Islet of Langerhans (tissue), 1 donor: ENCODE measurements around the gene PCDHA10.
"Not testable (repeated sequence)": the region's sequence is repeated elsewhere in the genome, so short reads cannot be mapped to it uniquely, and the experiment has no call there.

ENCODE experiments used
- FAIRE-seq: peaks from one replicate; lab custom pipeline; 2011; peaks lifted over from hg19 to GRCh38; lab: Jason Lieb, UNC

The PCDHA10 gene

DNA sequence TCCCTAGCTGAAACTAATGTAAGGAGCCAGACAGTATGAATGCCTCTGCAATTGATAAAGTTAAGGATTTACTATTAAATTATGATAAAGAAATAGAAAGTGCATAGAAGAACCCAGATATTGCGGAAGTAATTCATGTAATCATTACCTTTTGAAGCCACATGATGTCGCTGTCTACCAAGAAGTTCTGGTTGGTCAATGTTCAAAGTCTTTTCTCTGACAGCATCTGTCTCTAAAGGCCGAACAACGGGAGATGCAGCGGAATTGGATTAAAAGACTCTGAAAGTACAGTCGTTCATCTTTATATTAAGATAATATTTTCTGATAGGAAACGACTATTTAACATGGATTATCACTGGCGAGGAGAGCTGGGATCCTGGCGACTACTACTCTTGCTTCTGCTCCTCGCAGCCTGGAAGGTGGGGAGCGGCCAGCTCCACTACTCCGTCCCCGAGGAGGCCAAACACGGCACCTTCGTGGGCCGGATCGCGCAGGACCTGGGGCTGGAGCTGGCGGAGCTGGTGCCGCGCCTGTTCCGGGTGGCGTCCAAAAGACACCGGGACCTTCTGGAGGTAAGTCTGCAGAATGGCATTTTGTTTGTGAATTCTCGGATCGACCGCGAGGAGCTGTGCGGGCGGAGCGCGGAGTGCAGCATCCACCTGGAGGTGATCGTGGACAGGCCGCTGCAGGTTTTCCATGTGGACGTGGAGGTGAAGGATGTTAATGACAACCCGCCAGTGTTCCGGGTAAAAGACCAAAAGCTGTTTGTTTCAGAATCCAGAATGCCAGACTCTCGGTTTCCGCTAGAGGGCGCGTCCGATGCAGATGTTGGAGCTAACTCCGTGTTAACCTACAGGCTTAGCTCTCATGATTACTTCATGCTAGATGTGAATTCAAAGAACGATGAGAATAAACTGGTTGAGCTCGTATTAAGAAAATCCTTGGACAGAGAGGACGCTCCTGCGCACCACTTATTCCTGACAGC, 14.4 kb upstream of the PCDHA10 start, which contains the start of gene PCDHA8:
TSS of gene PCDHA8 (plus strand) at position 210 of the 985 bp plus-strand sequence. CDS start at position 345, 135 bp downstream.
- FAIRE-seq, result no peak

DNA sequence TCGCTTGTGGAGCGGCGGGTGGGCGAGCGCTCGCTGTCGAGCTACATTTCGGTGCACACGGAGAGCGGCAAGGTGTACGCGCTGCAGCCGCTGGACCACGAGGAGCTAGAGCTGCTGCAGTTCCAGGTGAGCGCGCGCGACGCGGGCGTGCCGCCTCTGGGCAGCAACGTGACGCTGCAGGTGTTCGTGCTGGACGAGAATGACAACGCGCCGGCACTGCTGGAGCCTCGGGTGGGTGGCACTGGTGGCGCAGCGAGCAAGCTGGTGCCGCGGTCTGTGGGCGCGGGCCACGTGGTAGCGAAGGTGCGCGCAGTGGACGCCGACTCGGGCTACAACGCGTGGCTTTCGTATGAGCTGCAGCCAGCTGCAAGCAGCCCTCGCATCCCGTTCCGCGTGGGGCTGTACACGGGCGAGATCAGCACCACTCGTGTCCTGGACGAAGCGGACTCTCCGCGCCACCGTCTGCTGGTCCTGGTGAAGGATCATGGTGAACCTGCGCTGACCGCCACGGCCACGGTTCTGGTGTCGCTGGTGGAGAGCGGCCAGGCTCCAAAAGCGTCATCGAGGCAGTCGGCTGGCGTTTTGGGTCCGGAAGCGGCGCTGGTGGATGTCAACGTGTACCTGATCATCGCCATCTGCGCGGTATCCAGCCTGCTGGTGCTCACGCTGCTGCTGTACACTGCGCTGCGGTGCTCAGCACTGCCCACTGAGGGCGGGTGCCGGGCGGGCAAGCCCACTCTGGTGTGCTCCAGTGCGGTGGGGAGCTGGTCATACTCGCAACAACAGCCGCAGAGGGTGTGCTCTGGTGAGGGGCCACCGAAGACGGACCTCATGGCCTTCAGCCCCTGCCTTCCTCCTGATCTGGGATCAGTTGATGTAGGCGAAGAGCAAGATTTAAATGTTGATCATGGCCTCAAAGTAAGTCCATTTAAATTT, 12.6 kb upstream of the PCDHA10 start:
- FAIRE-seq, result no peak

- FAIRE-seq, result not testable (repeated sequence)
Measured at GRCh38 chr5:140848139-140849102, 7.3 kb upstream of the PCDHA10 start, which contains the start of gene PCDHA9. Gene PCDHA9, plus strand, starts transcription at chr5:140848382. Its CDS starts 114 bp downstream, at chr5:140848496.

- not testable (repeated sequence) for FAIRE-seq
Measured at GRCh38 chr5:140849831-140850634, 5.7 kb upstream of the PCDHA10 start.

DNA sequence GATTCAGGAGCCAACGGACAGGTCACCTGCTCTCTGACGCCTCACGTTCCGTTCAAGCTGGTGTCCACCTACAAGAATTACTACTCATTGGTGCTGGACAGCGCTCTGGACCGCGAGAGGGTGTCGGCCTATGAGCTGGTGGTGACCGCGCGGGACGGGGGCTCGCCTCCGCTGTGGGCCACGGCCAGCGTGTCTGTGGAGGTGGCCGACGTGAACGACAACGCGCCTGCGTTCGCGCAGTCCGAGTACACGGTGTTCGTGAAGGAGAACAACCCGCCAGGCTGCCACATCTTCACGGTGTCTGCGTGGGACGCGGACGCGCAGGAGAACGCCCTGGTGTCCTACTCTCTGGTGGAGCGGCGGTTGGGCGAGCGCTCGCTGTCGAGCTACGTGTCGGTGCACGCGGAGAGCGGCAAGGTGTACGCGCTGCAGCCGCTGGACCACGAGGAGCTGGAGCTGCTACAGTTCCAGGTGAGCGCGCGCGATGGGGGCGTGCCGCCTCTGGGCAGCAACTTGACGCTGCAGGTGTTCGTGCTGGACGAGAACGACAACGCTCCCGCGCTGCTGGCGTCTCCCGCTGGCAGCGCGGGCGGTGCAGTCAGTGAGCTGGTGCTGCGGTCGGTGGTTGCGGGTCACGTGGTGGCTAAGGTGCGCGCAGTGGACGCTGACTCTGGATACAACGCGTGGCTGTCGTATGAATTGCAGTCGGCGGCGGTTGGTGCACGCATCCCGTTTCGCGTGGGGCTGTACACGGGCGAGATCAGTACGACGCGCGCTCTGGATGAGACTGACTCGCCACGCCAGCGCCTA, 1.7 kb downstream of the PCDHA10 start:
- no peak for FAIRE-seq

GRCh38 chr5:140857987-140858240, 2.2 kb downstream of the PCDHA10 start:
- FAIRE-seq, result no peak

DNA sequence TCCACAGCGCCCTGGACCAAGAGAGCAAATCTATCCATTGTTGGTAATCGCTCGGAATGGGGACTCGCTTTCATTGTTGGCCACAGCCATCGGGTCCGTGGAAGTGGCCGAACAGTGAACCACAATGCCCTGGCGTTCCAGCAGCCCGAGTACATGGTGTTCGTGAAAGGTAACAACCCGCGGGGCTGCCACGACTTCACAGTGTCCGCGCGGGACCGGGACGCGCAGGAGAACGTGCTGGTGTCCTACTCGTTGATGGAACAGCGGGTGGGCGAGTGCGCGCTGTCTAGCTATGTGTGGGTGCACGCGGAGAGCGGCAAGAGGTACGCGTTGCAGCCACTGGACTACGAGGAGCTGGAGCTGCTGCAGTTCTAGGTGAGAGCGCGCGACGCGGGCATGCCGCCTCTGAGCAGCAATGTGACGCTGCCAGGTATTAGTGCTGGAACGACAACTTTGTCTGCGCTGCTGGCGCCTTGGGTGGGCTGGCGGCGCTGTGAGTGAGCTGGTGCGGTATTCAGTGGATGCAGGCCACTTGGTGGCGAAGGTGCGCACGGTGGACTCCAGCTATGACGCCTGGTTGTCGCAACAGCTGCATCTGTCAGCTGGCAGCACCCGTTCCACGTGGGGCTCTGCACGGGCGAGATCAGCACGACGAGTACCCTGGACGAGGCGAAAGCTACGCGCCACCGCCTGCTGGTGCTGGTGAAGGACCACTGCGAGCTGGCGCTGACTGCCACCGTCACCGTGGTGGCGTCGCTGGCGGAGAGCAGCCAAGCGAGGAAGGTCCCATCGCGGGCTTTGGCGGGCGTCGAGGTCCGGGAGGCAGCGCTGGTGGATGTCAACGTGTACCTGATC, 7.0 kb downstream of the PCDHA10 start:
- no peak for FAIRE-seq

- no peak for FAIRE-seq
Measured at GRCh38 chr5:140868721-140869554, 13.2 kb downstream of the PCDHA10 start, which contains the start of gene PCDHA11. Gene PCDHA11, plus strand, starts transcription at chr5:140868957. Its CDS starts 147 bp downstream, at chr5:140869104.

DNA sequence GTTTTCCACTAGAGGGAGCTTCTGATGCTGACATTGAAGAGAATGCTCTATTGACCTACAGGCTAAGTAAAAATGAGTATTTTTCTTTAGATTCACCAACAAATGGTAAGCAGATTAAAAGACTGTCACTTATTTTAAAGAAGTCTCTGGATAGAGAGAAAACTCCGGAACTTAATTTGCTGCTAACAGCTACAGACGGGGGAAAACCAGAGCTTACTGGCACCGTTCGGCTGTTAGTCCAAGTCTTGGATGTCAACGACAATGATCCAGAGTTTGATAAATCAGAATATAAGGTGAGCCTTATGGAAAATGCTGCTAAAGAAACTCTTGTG, 13.8 kb downstream of the PCDHA10 start:
- FAIRE-seq, result no peak

GRCh38 chr5:140870221-140871201, 14.8 kb downstream of the PCDHA10 start:
- no peak for FAIRE-seq

DNA sequence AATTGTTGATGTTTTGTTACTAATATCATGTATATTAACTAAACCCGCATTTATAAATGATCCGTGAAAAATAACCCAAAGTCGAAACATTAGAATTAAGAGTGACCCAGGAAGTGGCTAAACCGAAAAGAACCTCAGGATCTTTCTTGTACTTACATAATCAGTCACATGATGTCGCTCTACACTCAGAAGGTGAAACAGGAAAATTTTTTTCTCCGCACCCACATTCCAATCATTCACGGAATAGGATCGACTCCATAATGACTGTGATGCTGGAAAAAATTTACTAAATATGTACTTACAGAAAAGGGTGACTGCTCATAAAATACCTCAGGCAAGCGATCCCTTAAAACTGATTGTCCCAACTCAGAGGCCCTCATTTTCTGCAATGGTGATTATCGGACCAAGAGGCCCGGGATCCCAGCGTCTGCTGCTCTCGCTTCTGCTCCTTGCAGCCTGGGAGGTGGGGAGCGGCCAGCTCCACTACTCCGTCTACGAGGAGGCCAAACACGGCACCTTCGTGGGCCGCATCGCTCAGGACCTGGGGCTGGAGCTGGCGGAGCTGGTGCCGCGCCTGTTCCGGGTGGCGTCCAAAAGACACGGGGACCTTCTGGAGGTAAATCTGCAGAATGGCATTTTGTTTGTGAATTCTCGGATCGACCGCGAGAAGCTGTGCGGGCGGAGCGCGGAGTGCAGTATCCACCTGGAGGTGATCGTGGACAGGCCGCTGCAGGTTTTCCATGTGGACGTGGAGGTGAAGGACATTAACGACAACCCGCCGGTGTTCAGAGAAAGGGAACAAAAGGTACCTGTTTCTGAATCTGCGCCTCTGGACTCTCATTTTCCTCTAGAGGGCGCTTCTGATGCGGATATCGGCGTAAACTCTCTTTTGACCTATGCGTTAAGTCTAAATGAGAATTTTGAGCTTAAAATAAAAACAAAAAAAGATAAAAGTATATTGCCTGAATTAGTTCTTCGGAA, 19.7 kb downstream of the PCDHA10 start, which contains the start of gene PCDHA12:
TSS of gene PCDHA12 (plus strand) at position 224 of the 981 bp plus-strand sequence. CDS start at position 389, 165 bp downstream.
- FAIRE-seq, result no peak

DNA sequence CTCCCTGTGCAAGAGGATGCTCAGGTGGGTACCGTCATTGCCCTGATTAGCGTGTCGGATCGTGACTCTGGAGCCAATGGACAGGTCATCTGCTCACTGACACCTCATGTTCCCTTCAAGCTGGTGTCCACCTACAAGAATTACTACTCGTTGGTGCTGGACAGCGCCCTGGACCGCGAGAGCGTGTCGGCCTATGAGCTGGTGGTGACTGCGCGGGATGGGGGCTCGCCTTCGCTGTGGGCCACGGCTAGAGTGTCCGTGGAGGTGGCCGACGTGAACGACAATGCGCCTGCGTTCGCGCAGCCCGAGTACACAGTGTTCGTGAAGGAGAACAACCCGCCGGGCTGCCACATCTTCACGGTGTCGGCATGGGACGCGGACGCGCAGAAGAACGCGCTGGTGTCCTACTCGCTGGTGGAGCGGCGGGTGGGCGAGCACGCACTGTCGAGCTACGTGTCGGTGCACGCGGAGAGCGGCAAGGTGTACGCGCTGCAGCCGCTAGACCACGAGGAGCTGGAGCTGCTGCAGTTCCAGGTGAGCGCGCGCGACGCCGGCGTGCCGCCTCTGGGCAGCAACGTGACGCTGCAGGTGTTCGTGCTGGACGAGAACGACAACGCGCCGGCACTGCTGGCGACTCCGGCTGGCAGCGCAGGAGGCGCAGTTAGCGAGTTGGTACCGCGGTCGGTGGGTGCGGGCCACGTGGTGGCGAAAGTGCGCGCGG, 21.0 kb downstream of the PCDHA10 start:
- FAIRE-seq, result not testable (repeated sequence)

DNA sequence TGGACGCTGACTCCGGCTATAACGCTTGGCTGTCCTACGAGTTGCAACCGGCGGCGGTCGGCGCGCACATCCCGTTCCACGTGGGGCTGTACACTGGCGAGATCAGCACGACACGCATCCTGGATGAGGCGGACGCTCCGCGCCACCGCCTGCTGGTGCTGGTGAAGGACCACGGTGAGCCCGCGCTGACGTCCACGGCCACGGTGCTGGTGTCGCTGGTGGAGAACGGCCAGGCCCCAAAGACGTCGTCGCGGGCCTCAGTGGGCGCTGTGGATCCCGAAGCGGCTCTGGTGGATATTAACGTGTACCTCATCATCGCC, 21.5 kb downstream of the PCDHA10 start:
- no peak for FAIRE-seq

- FAIRE-seq, result no peak
Measured at GRCh38 chr5:140881889-140882590, 26.3 kb downstream of the PCDHA10 start, which contains the start of gene PCDHA13. Gene PCDHA13, plus strand, starts transcription at chr5:140882124. Its CDS starts 145 bp downstream, at chr5:140882269.
